Esophagus muscularis mucosa (tissue), 4 donors: Measurements from ENCODE around the gene TIAL1. TPM values are rescaled to one million over a fixed set of nuclear protein-coding genes. Genes with fewer than 3 reads are reported as not detected.
"Not testable (repeated sequence)": the region's sequence is repeated elsewhere in the genome, so short reads cannot be mapped to it uniquely, and the experiment has no call there.

Experiments used
- DNase-seq: peaks from one replicate; pipeline ENCODE4 v3.0.0-alpha.2; 2017; ENCODE audit errors: extremely low spot score
- H3K27ac ChIP-seq, 4 donors: fragments of 200-600 bp; sonication (generic); replicated peaks in 1 of 4; 1 replicate in 3 of 4; 2 replicates in 1 of 4; pipeline ENCODE4 v1.5.1; 2016 to 2019; ENCODE audit warnings: mild to moderate bottlenecking in 1 of 4
- H3K27me3 ChIP-seq, 4 donors: fragments of 200-600 bp; sonication (generic); one replicate each; pipeline versions ENCODE4 v1.5.1 to v1.6.0; 2016 to 2019
- H3K36me3 ChIP-seq, 4 donors: fragments of 200-600 bp; sonication (generic); one replicate each; pipeline ENCODE4 v1.5.1; 2016 to 2019
- H3K4me1 ChIP-seq, 4 donors: fragments of 200-600 bp; sonication (generic); one replicate each; pipeline ENCODE4 v1.5.1; 2016 to 2019
- H3K4me3 ChIP-seq, 4 donors: fragments of 200-600 bp; sonication (generic); 1 replicate in 2 of 4; 2 replicates in 2 of 4; pipeline ENCODE4 v1.5.1; 2016 to 2019; ENCODE audit warnings: mild to moderate bottlenecking in 4 of 4, moderate library complexity in 1 of 4
- H3K9me3 ChIP-seq, 4 donors: fragments of 200-600 bp; sonication (generic); 1 replicate in 3 of 4; 2 replicates in 1 of 4; pipeline ENCODE4 v1.5.1; 2016 to 2019
- EP300 ChIP-seq: sonication (generic); formaldehyde crosslinking; IDR thresholded peaks from one replicate; pipeline ENCODE4 v1.6.1; 2017; ENCODE audit warnings: antibody characterized with exemption
- POLR2A ChIP-seq: fragments of 450-650 bp; IDR thresholded peaks from one replicate; pipeline ENCODE4 v1.6.1; 2017; ENCODE audit warnings: antibody characterized with exemption, moderate library complexity, mild to moderate bottlenecking, low read depth
- POLR2AphosphoS5 ChIP-seq, 2 donors: sonication (generic); formaldehyde crosslinking; IDR thresholded peaks; one replicate each; pipeline ENCODE4 v1.6.1; 2017; ENCODE audit warnings: antibody characterized with exemption in 2 of 2
- WGBS: methylation state at CpG from one replicate; pipeline ENCODE4 v1.1.5; 2018; 5-methylcytosine and 5-hydroxymethylcytosine counted together
- intact Hi-C: fragments of 100-400 bp; cut with DNase I; formaldehyde crosslinking; loops from one replicate; pipeline ENCODE4 v1.15.1; 2023
- total RNA-seq, 4 donors: library from RNA; depleted of rRNA; stranded (reverse); fragments of >200 nt; gene quantifications; one replicate each; pipeline versions ENCODE4 v1.1.0 to v1.2.1, GENCODE V29; 2016
- TF ChIP-seq, protein P1 (sequence below), 3 experiments: fragments of 200-600 bp in 2 of 3; fragments of 450-650 bp in 1 of 3; sonication (generic) in 2 of 3; IDR thresholded peaks; one replicate each; pipeline ENCODE4 v1.5.1; 2017 to 2019; ENCODE audit warnings: antibody characterized with exemption in 3 of 3, mild to moderate bottlenecking in 2 of 3, moderate library complexity in 1 of 3

The TIAL1 gene
- total RNA-seq, 4 donors from 2014 or later = 49.9 to 78.1 (median 52.9) TPM

DNA sequence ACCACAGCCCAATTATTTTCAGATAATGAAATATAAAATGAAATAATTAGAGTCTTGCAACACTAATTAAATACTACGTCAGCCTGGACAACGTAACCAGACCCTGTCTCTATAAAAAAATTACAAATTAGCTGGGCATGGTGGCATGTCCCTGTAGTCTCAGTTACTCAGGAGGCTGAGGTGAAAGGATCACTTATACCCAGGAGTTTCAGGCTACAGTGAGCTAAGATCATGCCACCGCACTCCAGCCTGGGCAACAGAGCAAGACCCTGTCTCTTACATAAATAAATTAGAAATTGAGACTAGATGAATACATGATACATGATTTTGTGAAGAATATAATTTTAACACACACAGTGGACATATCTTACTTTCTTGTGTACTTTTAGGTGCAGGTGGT is 18.4 kb downstream of the TIAL1 start:
- H3K4me1 ChIP-seq = peaks cover 7 to 21% (median 20%) of the 10 kb centered on the region in 4 donors
- H3K9me3 ChIP-seq = no peaks in the 10 kb centered on the region
- H3K27ac ChIP-seq = no peak overlapping the region
- WGBS = 99% methylated on average over 3 of the region's 3 CpGs
- TF ChIP-seq EP300 (no peak), POLR2AphosphoS5 (IDR thresholded peaks at IDR 0.05) (no peak), POLR2A (no peak)
- TF ChIP-seq, protein P1, sequence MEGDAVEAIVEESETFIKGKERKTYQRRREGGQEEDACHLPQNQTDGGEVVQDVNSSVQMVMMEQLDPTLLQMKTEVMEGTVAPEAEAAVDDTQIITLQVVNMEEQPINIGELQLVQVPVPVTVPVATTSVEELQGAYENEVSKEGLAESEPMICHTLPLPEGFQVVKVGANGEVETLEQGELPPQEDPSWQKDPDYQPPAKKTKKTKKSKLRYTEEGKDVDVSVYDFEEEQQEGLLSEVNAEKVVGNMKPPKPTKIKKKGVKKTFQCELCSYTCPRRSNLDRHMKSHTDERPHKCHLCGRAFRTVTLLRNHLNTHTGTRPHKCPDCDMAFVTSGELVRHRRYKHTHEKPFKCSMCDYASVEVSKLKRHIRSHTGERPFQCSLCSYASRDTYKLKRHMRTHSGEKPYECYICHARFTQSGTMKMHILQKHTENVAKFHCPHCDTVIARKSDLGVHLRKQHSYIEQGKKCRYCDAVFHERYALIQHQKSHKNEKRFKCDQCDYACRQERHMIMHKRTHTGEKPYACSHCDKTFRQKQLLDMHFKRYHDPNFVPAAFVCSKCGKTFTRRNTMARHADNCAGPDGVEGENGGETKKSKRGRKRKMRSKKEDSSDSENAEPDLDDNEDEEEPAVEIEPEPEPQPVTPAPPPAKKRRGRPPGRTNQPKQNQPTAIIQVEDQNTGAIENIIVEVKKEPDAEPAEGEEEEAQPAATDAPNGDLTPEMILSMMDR (IDR thresholded peaks at IDR 0.05) = no peak
- H3K4me3 ChIP-seq = no peak overlapping the region
- no peak for DNase-seq
- H3K27me3 ChIP-seq = no peaks in the 10 kb centered on the region
- H3K36me3 ChIP-seq = peaks cover 32 to 75% (median 48%) of the 10 kb centered on the region in 4 donors
- intact Hi-C loops = no loop called here

DNA sequence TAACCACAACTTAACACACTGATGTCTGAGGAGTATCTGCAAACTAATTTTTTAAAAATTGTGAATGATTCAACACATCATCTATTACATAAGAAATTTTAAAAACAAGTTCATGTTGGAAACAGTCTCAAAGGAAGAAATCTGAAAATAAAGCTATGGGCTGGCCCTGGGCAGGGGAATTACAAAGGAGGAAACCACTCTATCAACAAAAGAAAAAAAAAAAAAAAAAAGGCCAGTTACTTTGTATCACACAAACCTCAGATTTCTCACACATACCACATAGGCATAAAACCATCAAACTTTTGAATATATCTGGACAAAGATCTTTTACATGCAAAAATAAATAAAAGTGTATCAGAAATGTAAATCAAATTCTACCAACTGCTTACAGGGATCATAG is 20.8 kb downstream of the TIAL1 start:
- peaks cover 40 to 76% (median 58%) of the 10 kb centered on the region in 4 donors for H3K36me3 ChIP-seq
- no peak for TF ChIP-seq POLR2AphosphoS5 (IDR thresholded peaks at IDR 0.05)
- TF ChIP-seq EP300 = no peak
- TF ChIP-seq POLR2A = no peak
- TF ChIP-seq, protein P1 (IDR thresholded peaks at IDR 0.05) = no peak
- no peaks in the 10 kb centered on the region for H3K4me1 ChIP-seq
- intact Hi-C loops = no loop called here
- no peak for DNase-seq
- H3K27ac ChIP-seq = no peak overlapping the region
- no peaks in the 10 kb centered on the region for H3K27me3 ChIP-seq
- no peak overlapping the region for H3K4me3 ChIP-seq
- H3K9me3 ChIP-seq = no peaks in the 10 kb centered on the region

DNA sequence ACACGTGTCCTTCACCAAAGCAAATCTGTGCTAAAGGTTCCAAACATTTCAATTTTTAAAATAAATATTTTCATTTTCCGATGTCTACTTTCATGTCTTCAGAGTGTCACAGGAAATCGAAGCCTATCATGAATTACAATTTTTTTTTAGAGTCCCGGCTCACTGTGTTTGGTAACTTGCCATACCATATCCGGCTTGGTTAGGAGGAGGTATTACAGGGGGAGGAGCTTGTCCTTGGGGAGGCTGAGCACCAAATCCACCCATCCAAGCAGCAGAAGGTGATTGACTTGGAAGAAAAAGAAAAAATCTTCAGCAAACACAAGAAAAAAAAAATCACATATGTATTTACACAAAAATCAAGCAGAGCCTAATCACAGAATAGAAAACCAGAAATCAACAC is 21.3 kb downstream of the TIAL1 start:
- Histone ChIP-seq H3K4me1 (no peaks in the 10 kb centered on the region), H3K9me3 (no peaks in the 10 kb centered on the region), H3K36me3 (peaks cover 40 to 76% (median 58%) of the 10 kb centered on the region in 4 donors), H3K27ac (no peak overlapping the region), H3K27me3 (no peaks in the 10 kb centered on the region), H3K4me3 (no peak overlapping the region)
- intact Hi-C loops = no loop called here
- WGBS = 43% methylated on average over 5 of the region's 5 CpGs
- DNase-seq = no peak
- TF ChIP-seq POLR2A (no peak), EP300 (no peak), POLR2AphosphoS5 (IDR thresholded peaks at IDR 0.05) (no peak)
- TF ChIP-seq, protein P1 (IDR thresholded peaks at IDR 0.05) = no peak

DNA sequence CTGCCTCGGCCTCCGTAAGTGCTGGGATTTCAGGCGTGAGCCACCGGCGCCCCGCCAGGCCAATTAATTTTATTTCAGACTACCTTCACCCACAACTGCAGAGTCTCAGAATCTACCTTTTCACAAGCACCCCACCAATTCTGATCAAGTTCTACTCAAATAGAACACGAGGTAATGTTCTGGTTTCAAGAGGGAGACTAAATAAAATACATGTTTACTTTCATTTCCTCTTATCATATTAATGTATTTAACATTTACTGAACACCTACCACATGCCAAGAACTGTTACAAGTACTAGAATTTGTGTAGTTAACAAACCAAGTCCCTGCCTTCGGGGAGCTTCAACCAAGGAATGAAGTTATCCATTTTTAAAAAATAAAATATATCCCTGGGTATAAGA is 28.8 kb downstream of the TIAL1 start:
- H3K4me3 ChIP-seq = no peak overlapping the region
- H3K36me3 ChIP-seq = peaks cover 8 to 13% (median 11%) of the 10 kb centered on the region in 4 donors
- H3K4me1 ChIP-seq = peaks cover 0 to 15% (median 12%) of the 10 kb centered on the region in 4 donors
- TF ChIP-seq POLR2A (no peak), EP300 (no peak), POLR2AphosphoS5 (IDR thresholded peaks at IDR 0.05) (no peak)
- TF ChIP-seq, protein P1 (IDR thresholded peaks at IDR 0.05) = no peak
- no peak for DNase-seq
- H3K9me3 ChIP-seq = no peaks in the 10 kb centered on the region
- intact Hi-C loops = no loop called here
- H3K27me3 ChIP-seq = no peaks in the 10 kb centered on the region
- 91% methylated on average over 8 of the region's 8 CpGs for WGBS
- H3K27ac ChIP-seq = no peak overlapping the region

DNA sequence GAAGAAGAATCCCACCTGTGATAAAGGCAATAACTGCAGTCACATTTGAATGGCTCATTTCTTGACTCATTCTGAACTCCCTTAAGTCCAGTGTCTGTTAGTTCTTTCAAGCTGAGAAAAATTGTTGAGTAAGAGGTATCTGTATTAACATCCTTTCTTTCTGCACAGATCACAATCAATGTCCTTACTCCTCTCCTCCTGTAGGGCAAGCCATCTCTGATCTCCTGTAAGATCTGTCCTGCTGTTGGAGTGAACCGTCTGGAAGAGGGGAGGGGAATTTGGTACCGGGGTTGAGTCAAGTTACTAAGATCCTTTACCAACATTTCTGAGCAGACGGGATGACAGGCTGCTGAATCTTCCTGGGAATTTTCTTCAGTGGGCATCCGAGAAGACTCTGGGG is 34.7 kb downstream of the TIAL1 start:
- no peak overlapping the region for H3K27ac ChIP-seq
- WGBS = 90% methylated on average over 3 of the region's 4 CpGs
- H3K36me3 ChIP-seq = no peaks in the 10 kb centered on the region
- intact Hi-C loops = no loop called here
- no peaks in the 10 kb centered on the region for H3K27me3 ChIP-seq
- TF ChIP-seq, protein P1 (IDR thresholded peaks at IDR 0.05) = no peak
- TF ChIP-seq EP300 = no peak
- H3K4me3 ChIP-seq = no peak overlapping the region
- no peaks in the 10 kb centered on the region for H3K9me3 ChIP-seq
- H3K4me1 ChIP-seq = no peaks in the 10 kb centered on the region
- no peak for DNase-seq

DNA sequence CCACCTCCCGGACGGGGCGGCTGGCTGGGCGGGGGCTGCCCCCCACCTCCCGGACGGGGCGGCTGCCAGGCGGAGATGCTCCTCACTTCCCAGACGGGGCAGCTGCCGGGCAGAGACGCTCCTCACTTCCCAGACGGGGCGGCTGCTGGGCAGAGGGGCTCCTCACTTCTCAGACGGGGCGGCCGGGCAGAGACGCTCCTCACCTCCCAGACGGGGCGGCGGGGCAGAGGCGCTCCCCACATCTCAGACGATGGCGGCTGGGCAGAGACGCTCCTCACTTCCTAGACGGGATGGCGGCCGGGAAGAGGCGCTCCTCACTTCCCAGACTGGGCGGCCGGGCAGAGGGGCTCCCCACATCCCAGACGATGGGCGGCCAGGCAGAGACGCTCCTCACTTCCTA is 37.3 kb downstream of the TIAL1 start:
- H3K9me3 ChIP-seq, H3K4me1 ChIP-seq, intact Hi-C loops, H3K36me3 ChIP-seq, H3K27ac ChIP-seq, H3K27me3 ChIP-seq, DNase-seq, H3K4me3 ChIP-seq: not testable (repeated sequence)
- WGBS = 95% methylated on average over 21 of the region's 33 CpGs

DNA sequence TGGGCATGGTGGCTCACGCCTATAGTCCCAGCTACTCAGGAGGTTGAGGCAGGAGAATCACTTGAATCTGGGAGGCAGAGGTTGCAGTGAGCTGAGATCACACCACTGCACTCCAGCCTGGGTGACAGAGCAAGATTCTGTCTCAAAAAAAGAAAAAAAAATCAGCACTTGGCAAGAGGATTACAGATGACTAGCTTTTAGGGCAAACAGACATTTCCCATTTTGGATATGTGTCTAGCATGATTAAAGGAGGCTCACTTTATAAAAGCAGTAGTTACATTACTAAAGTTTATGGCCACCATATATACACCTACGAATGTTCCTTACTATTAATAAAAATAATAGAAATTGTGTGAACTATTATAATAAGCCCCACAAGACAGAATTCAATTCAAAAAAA is 40.7 kb downstream of the TIAL1 start:
- intact Hi-C loops, H3K4me3 ChIP-seq, DNase-seq, H3K36me3 ChIP-seq, H3K4me1 ChIP-seq, H3K9me3 ChIP-seq, H3K27ac ChIP-seq, H3K27me3 ChIP-seq: not testable (repeated sequence)
- 92% methylated on average over 2 of the region's 2 CpGs for WGBS
